Ishikawa (cell line): ENCODE results near the gene TACC2.
A peak's percentile ranks its signal among the peaks of the same experiment; 100 is the strongest.

ENCODE experiments used
- CEBPB ChIP-seq: IDR thresholded peaks from 2 replicates; pipeline ENCODE4 v1.6.1; 2012
- CREB1 ChIP-seq: IDR thresholded peaks from 2 replicates; pipeline ENCODE4 v1.6.1; 2012; ENCODE audit warnings: low read depth
- EGR1 ChIP-seq: IDR thresholded peaks from 2 replicates; pipeline ENCODE4 v1.6.1; 2012
- EP300 ChIP-seq: IDR thresholded peaks from 2 replicates; pipeline ENCODE4 v1.6.1; 2012; ENCODE audit warnings: borderline replicate concordance
- FOXM1 ChIP-seq: IDR thresholded peaks from 2 replicates; pipeline ENCODE4 v1.6.1; 2012; ENCODE audit warnings: low read depth, borderline replicate concordance
- MAX ChIP-seq: IDR thresholded peaks from 2 replicates; pipeline ENCODE4 v1.6.1; 2012
- NFIC ChIP-seq: IDR thresholded peaks from 2 replicates; pipeline ENCODE4 v1.6.1; 2012
- RAD21 ChIP-seq: IDR thresholded peaks from 2 replicates; pipeline ENCODE4 v1.6.1; 2012; ENCODE audit warnings: low read depth
- REST ChIP-seq: IDR thresholded peaks from 2 replicates; pipeline ENCODE4 v1.6.1; 2012; ENCODE audit warnings: low read depth, mild to moderate bottlenecking
- TAF1 ChIP-seq: IDR thresholded peaks from 2 replicates; pipeline ENCODE4 v1.6.1; 2012; ENCODE audit warnings: low read depth, mild to moderate bottlenecking
- TCF12 ChIP-seq: IDR thresholded peaks from 2 replicates; pipeline ENCODE4 v1.6.1; 2012; ENCODE audit warnings: low read depth
- TEAD4 ChIP-seq: IDR thresholded peaks from 2 replicates; pipeline ENCODE4 v1.6.1; 2012
- USF1 ChIP-seq: IDR thresholded peaks from 2 replicates; pipeline ENCODE4 v1.6.1; 2012
- YY1 ChIP-seq: IDR thresholded peaks from 2 replicates; pipeline ENCODE4 v1.6.1; 2012; ENCODE audit warnings: low read depth
- ZBTB7A ChIP-seq: IDR thresholded peaks from 2 replicates; pipeline ENCODE4 v1.6.1; 2012; ENCODE audit warnings: low read depth

The TACC2 gene

DNA sequence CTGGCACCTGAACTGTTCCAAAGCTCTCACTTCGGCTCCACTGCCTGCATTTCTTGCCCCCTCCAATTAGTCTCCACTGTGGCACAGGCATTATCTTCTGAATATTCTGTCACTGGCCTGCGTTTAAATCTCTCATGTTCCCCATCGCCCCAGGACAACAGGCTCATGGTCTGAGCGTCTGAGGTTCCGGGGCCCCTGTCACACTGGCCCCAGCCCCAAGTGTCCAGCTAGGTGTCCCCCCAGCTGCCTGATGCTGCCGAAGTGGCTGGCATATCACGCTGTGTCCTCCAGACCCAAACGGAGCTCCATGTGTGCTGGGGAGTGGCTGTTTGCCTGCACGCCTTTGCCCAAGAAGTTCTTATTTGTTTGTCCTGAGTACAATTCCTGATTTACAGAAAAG lies 135.4 kb downstream of the TACC2 start:
- no peak for TF ChIP-seq FOXM1

DNA sequence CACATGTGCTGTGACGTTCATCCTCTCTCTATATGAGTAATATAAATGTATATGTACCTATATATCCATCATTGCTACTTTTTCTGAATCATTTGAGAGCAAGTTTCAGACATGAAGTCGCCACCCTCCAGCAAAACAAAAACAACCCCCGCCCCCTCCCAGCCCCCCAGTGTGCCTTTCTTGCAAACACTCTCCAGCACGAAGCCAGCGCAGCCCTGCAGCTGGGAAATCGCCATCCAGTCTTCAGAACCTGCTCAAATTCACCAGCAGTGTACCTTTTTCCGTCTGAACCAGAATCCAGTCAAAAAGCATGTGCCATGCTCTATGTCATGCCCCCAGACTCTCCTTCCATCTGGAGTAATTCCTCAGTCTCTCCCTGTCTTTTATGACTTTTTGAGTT lies 135.8 kb downstream of the TACC2 start:
- TF ChIP-seq RAD21: no peak
- no peak for TF ChIP-seq MAX
- TF ChIP-seq FOXM1: no peak
- TF ChIP-seq ZBTB7A: no peak

DNA sequence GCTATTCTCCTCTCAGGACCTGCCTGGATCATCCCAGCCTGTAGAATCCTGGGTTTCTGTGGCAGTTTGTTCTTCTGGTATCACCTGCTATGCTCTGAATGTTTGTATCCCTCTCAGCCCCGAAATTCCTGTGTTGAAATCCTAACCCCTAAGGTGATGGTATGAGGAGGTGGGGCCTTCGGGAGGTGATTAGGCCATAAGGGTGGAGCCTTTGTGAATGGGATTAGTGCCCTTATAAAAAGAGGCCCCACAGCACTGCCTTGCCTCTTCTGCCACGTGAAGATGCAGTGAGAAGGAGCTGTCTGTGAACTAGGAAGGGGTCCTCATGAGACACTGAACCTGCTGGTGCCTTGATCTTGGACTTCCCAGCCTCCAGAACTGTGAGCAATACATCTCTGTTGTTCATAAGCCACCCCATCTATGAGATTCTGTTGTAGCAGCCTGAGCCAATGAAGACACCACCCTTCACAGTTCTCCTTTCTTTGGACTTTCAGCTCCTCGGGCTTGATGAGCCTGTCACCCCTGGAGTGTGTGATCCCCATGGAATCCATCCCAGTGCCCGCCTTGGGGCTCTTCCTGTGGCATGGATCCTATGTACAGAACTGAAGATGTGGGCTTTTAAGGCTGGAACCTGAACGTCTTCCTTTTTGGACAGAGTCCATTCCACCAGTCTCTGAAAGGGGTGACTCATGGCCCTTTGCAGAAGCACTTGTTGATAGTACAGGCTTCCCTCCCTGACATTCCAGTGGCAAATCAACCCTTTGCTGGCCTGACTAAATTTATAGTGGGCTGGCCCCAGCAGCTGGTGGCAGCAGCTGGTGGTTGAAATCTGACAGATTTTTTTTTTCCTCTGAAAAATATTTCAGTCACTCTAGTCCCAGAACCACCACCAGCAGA lies 138.0 kb downstream of the TACC2 start:
- TF ChIP-seq TCF12 (peak; percentile 48; the same call in 1 of the 2 replicates), TAF1 (no peak), NFIC (peak; percentile 50), ZBTB7A (no peak), TEAD4 (peak; percentile 78)

GRCh38 chr10:122127943-122128342 lies 139.0 kb downstream of the TACC2 start:
- TF ChIP-seq RAD21: no peak
- no peak for TF ChIP-seq NFIC
- no peak for TF ChIP-seq TCF12
- TF ChIP-seq USF1: no peak
- TF ChIP-seq ZBTB7A: no peak
- TF ChIP-seq REST: no peak
- no peak for TF ChIP-seq CREB1
- TF ChIP-seq FOXM1: no peak
- TF ChIP-seq YY1: no peak
- no peak for TF ChIP-seq TEAD4
- no peak for TF ChIP-seq TAF1
- no peak for TF ChIP-seq EGR1
- TF ChIP-seq CEBPB: no peak
- TF ChIP-seq MAX: no peak
- no peak for TF ChIP-seq EP300

DNA sequence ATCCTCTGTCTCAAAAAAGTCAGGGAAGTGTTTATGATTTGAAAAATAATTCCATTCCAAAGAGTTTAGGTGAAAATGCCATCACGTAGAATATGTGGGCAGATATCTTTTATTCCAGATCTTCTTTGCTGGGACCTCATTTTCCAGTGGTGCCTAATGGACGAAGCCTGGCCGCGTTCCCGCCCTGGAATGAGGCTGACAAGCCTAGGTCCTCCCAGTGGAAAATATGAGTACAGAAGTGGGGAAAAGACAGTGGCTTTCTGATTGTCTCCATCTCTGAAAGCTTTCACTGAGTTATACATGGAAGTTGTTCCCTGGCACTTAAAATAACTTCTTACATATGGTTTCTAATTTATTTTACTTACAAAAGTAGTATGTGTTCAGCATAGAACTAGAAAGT lies 139.4 kb downstream of the TACC2 start:
- TF ChIP-seq TAF1 (no peak), CREB1 (no peak), RAD21 (no peak), ZBTB7A (no peak), CEBPB (no peak), TEAD4 (no peak), YY1 (no peak), REST (no peak), EP300 (no peak), FOXM1 (no peak), EGR1 (no peak), MAX (no peak), USF1 (no peak), TCF12 (no peak)

GRCh38 chr10:122130474-122131110 lies 141.6 kb downstream of the TACC2 start:
- TF ChIP-seq RAD21: no peak
- no peak for TF ChIP-seq REST
- no peak for TF ChIP-seq YY1
- TF ChIP-seq CEBPB: no peak
- TF ChIP-seq USF1: no peak
- no peak for TF ChIP-seq TEAD4
- no peak for TF ChIP-seq TAF1
- no peak for TF ChIP-seq MAX
- no peak for TF ChIP-seq NFIC
- no peak for TF ChIP-seq EP300
- no peak for TF ChIP-seq FOXM1
- TF ChIP-seq CREB1: no peak
